Uterus (tissue), 4 donors: ENCODE data around the gene PTGIR. TPM values are rescaled to one million over a fixed set of nuclear protein-coding genes. Genes with fewer than 3 reads are reported as not detected.

Experiments used
- DNase-seq, 2 donors: peaks; one replicate each; pipeline ENCODE4 v3.0.0-alpha.2; 2019 to 2020
- H3K27ac ChIP-seq, 2 donors: fragments of 200-600 bp; sonication (generic); 1 replicate in 1 of 2; 2 replicates in 1 of 2; pipeline ENCODE4 v1.5.1; 2016 to 2018
- H3K27me3 ChIP-seq, 2 donors: fragments of 200-600 bp; sonication (generic); one replicate each; pipeline ENCODE4 v1.5.1; 2018 to 2019; ENCODE audit warnings: control low read depth in 1 of 2
- H3K36me3 ChIP-seq, 2 donors: fragments of 200-600 bp; sonication (generic); one replicate each; pipeline ENCODE4 v1.5.1; 2019; ENCODE audit warnings: control low read depth in 1 of 2
- H3K4me1 ChIP-seq, 2 donors: fragments of 200-600 bp; sonication (generic); one replicate each; pipeline ENCODE4 v1.5.1; 2018 to 2019; ENCODE audit warnings: control low read depth in 1 of 2
- H3K4me3 ChIP-seq, 2 donors: fragments of 200-600 bp; sonication (generic); 1 replicate in 1 of 2; 2 replicates in 1 of 2; pipeline ENCODE4 v1.5.1; 2018 to 2019; ENCODE audit warnings: mild to moderate bottlenecking in 1 of 2
- H3K9me3 ChIP-seq, 2 donors: fragments of 200-600 bp; sonication (generic); one replicate each; pipeline ENCODE4 v1.5.1; 2019; ENCODE audit warnings: control low read depth in 1 of 2
- POLR2A ChIP-seq, 2 donors: fragments of 450-650 bp; IDR thresholded peaks; one replicate each; pipeline ENCODE4 v1.6.1; 2016; ENCODE audit warnings: antibody characterized with exemption in 2 of 2, mild to moderate bottlenecking in 1 of 2, moderate library complexity in 1 of 2
- intact Hi-C: fragments of 100-400 bp; cut with DNase I; formaldehyde crosslinking; loops from one replicate; pipeline ENCODE4 v1.15.1; 2023; ENCODE audit warnings: low total_unique reads
- total RNA-seq, 4 donors: library from RNA; depleted of rRNA in 3 of 4; stranded (reverse); fragments of >200 nt in 3 of 4; gene quantifications; one replicate each; pipeline versions ENCODE4 v1.1.0 to v1.2.4, GENCODE V29; 2014 to 2023
- TF ChIP-seq, protein P1 (sequence below), 4 experiments: fragments of 200-600 bp in 2 of 4; fragments of 450-650 bp in 2 of 4; sonication (generic) in 2 of 4; IDR thresholded peaks; one replicate each; pipeline ENCODE4 v1.5.1; 2016 to 2019; ENCODE audit warnings: antibody characterized with exemption in 4 of 4, mild to moderate bottlenecking in 2 of 4, moderate library complexity in 1 of 4
- donor health status: DM: yes; HTN: yes; CAD: no.

PTGIR gene
- total RNA-seq, 4 donors from 2014 or later = 0.51 to 6.1 (median 3.5) TPM

DNA sequence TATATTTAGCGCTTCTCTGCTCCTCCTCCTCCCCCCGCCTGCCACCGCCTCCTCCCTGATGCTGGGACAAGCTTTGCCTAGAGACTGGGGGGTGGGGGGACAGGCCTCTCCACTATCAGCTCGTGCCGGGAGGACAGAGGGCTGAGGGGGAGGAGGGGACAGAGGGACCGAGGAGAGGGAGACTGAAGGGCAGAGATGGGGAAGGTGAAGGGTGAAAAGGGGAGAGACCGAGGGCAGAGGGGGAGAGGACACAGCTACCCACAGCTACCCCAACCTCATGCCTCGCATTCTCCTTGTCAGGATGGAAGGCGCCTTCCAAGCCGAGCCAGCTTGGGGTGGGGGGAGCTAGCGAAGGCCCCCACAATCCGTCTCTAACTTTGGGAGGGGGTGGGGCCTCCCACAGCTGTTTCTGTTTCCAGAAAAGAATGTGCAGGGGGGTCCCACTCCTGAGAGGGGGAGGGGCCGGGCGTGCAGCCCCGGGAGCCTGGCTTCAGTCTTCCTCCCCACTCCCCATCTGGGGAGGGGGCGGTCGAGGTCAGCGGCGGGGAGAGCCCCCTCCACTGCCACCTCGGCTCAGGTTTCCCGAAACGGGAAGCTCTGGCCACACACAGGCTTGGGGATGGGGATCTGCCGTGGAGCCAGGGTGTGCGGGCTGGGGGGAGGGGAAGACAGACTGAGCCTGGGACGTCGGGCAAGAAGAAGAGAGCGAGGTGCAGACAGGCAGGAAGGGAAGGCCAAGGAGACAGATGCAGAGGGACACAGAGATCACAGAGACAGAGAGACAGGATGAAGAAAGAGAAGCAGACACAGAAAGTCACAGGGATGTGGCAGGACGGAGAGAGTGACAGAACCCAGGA is 34.5 kb upstream of the PTGIR start:
- DNase-seq = peak; percentile 64 to 67
- H3K9me3 ChIP-seq = no peaks in the 10 kb centered on the region
- TF ChIP-seq, protein P1, sequence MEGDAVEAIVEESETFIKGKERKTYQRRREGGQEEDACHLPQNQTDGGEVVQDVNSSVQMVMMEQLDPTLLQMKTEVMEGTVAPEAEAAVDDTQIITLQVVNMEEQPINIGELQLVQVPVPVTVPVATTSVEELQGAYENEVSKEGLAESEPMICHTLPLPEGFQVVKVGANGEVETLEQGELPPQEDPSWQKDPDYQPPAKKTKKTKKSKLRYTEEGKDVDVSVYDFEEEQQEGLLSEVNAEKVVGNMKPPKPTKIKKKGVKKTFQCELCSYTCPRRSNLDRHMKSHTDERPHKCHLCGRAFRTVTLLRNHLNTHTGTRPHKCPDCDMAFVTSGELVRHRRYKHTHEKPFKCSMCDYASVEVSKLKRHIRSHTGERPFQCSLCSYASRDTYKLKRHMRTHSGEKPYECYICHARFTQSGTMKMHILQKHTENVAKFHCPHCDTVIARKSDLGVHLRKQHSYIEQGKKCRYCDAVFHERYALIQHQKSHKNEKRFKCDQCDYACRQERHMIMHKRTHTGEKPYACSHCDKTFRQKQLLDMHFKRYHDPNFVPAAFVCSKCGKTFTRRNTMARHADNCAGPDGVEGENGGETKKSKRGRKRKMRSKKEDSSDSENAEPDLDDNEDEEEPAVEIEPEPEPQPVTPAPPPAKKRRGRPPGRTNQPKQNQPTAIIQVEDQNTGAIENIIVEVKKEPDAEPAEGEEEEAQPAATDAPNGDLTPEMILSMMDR (IDR thresholded peaks at IDR 0.05) = no peak
- TF ChIP-seq POLR2A (IDR thresholded peaks at IDR 0.05) = no peak
- H3K27ac ChIP-seq = peak overlapping the region; percentile 92
- H3K4me3 ChIP-seq = peak overlapping the region; percentile 63 to 93
- H3K36me3 ChIP-seq = no peaks in the 10 kb centered on the region
- intact Hi-C loops = no loop called here
- H3K27me3 ChIP-seq = no peaks in the 10 kb centered on the region
- no peaks in the 10 kb centered on the region for H3K4me1 ChIP-seq

DNA sequence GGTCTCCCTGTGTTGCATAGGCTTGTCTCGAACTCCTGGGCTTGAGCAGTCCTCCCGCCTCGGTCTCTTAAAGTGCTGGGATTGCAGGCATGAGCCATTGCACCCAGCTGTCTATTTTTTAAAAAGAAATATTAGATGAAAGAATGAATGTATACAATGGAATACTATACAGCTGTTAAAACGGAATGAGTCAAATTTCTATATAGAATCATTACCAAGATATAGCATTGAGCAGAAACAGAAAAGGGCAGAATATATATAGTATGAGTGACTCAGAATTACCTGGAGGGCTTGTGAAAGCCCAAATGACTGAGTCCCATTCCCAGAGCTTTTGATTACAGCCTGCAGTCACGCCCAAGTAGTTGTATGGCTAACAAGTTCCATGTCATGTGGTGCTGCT is 31.7 kb upstream of the PTGIR start:
- H3K27me3 ChIP-seq = no peaks in the 10 kb centered on the region
- no peak overlapping the region for H3K4me3 ChIP-seq
- no peaks in the 10 kb centered on the region for H3K9me3 ChIP-seq
- peaks cover 0 to 7% of the 10 kb centered on the region in 2 donors for H3K4me1 ChIP-seq
- H3K36me3 ChIP-seq = no peaks in the 10 kb centered on the region
- TF ChIP-seq, protein P1 (IDR thresholded peaks at IDR 0.05) = no peak
- no peak for TF ChIP-seq POLR2A (IDR thresholded peaks at IDR 0.05)
- intact Hi-C loops = no loop called here
- H3K27ac ChIP-seq = no peak overlapping the region
- no peak for DNase-seq

DNA sequence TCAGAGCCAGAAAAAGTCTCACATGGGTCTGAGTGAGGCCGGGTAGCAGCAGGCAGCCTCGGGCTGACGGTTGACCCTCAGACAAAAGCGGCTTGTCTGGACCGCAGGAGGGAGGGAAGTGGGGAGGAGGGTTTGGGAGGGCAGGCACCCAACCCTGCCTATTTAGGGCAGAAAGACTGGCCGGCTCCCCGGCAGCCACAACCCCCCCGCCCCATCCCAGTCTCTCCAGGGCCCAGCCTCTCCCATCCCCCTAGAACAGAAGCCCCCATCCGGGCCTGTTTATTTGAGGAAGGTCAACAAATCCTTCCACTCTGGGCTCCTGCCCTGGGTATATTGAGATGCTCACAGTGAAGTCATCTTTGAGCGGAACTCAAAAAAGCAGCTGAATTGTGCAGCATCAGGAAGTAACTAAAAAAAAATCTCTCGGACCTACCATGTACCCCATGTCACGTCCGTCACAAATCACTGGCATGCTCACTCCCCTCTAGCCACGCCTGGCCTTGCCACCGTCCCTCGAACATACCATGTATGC is 29.8 kb upstream of the PTGIR start:
- H3K4me1 ChIP-seq = peaks cover 0 to 7% of the 10 kb centered on the region in 2 donors
- DNase-seq = peak; percentile 60 to 76

DNA sequence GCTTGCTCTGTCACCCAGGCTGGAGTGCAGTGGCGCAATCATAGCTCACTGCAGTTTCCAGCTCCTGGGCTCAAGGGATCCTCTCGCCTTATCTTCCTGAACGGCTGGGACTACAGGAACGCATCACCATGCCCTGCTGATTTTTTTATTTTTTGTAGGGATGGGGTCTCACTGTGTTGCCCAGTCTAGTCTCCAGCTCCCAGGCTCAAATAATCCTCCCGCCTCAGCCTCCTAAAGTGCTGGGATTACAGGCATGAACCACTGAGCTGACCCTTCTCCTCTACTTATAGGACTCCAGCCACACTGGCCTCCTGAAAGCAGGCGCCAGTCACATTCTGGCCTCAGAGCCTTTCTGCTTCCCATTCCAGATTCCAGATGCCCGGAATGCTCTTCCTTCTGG is 25.6 kb upstream of the PTGIR start:
- no peaks in the 10 kb centered on the region for H3K9me3 ChIP-seq
- DNase-seq = no peak
- H3K27ac ChIP-seq = peak overlapping the region; percentile 16 to 17
- TF ChIP-seq, protein P1 (IDR thresholded peaks at IDR 0.05) = no peak
- TF ChIP-seq POLR2A (IDR thresholded peaks at IDR 0.05) = no peak
- no peaks in the 10 kb centered on the region for H3K27me3 ChIP-seq
- intact Hi-C loops = no loop called here
- H3K36me3 ChIP-seq = no peaks in the 10 kb centered on the region
- peaks cover 0 to 10% of the 10 kb centered on the region in 2 donors for H3K4me1 ChIP-seq
- H3K4me3 ChIP-seq = no peak overlapping the region

More for the DNA sequence above, 29.8 kb upstream of the PTGIR start:
- Histone ChIP-seq H3K27ac (peak overlapping the region; percentile 75 to 88), H3K27me3 (no peaks in the 10 kb centered on the region), H3K9me3 (no peaks in the 10 kb centered on the region), H3K4me3 (no peak overlapping the region), H3K36me3 (no peaks in the 10 kb centered on the region)
- TF ChIP-seq, protein P1 (IDR thresholded peaks at IDR 0.05) = no peak
- TF ChIP-seq POLR2A (IDR thresholded peaks at IDR 0.05) = peak in 1 of 2 donors; percentile 32
- intact Hi-C loops = no loop called here
